Stimulated activated effector memory CD8-positive, alpha-beta T cell treated with anti-CD3 and anti-CD28 coated beads, Interleukin-12 subunit alpha, Interleukin-12 subunit beta, amount 100 ng/mL, for 72 hours (primary cell): Measurements from ENCODE around the gene GPR176.

Source experiments
- ATAC-seq: fragments of 150-1000 bp; cut with Tn5 transposase; 2 replicates; pipeline ENCODE4 v1.10.0; 2021
- DNase-seq, 2 donors: peaks; one replicate each; pipeline ENCODE4 v3.0.0; 2021 to 2022; ENCODE audit warnings: low spot score in 2 of 2
- H3K27ac Mint-ChIP-seq: one replicate; pipeline ENCODE4 v1.8.0; 2022; ENCODE audit warnings: mild to moderate bottlenecking, mixed read lengths
- H3K36me3 Mint-ChIP-seq: one replicate; pipeline ENCODE4 v1.8.0; 2022; ENCODE audit warnings: mild to moderate bottlenecking, mixed read lengths
- H3K4me1 Mint-ChIP-seq: one replicate; pipeline ENCODE4 v1.8.0; 2022; ENCODE audit warnings: mixed read lengths
- H3K4me3 Mint-ChIP-seq: one replicate; pipeline ENCODE4 v1.8.0; 2022; ENCODE audit warnings: mild to moderate bottlenecking, mixed read lengths
- H3K9me3 Mint-ChIP-seq: one replicate; pipeline ENCODE4 v1.8.0; 2022; ENCODE audit warnings: mixed read lengths

Gene GPR176

GRCh38 chr15:39784638-39785037 lies 135.4 kb downstream of the GPR176 start:
- DNase-seq (no peak), ATAC-seq (no peak)
- Mint-ChIP-seq H3K36me3 (peaks cover 12% of the 10 kb centered on the region), H3K4me3 (peak overlapping the region; percentile 16), H3K27ac (no peak overlapping the region), H3K4me1 (peaks cover 38% of the 10 kb centered on the region), H3K9me3 (no peaks in the 10 kb centered on the region)

DNA sequence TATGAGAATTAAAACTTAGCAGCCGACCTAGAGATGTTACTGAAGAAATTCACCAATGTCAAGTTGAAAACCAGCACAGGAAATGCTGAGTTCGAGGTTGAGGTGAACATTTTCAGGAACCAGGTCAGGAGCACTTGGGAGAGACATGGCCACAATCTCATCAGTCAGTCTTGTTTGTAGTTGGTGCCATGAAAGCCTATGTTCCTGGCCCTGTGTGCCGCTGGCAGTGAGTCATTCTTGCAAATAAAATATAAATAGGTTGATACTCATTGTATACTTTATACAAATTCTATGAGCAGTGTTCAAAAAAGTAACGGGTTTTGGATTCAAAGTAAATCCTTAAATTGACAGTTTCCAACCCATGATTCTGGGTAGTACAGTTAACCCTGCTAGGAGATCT lies 135.9 kb downstream of the GPR176 start:
- Mint-ChIP-seq H3K9me3 (no peaks in the 10 kb centered on the region), H3K27ac (peak overlapping the region; percentile 63), H3K4me3 (peak overlapping the region; percentile 69), H3K36me3 (peaks cover 12% of the 10 kb centered on the region), H3K4me1 (peaks cover 38% of the 10 kb centered on the region)
- ATAC-seq (no peak), DNase-seq (no peak)

DNA sequence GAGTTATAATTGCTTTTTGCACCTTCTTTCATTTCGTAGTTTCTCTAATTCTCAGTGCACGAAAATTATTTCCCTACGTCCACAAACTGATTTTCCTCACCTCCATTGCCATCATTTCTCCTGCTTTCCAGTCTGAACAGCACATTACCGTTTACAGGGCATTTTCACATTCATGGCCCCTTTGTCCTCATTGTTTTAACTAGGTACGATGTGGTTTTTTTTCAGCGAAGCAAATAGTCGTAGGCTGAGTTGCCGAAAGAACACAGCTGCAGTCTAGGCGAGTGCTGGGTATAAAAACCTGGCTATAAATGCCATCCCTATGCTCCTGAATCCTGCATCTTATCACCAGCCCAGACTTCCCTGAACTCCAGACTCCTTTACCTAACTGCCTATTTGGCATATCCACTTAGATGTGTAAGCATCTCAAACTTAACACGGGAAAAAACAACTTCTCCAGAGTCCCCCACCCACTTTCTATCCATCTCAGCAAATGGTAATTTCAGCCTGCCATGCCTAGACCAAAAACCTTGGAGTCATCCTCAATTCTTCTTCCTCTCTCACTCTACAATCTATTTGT lies 136.7 kb downstream of the GPR176 start:
- peaks cover 37% of the 10 kb centered on the region for H3K4me1 Mint-ChIP-seq
- DNase-seq (no peak), ATAC-seq (no peak)
- peak overlapping the region; percentile 63 for H3K27ac Mint-ChIP-seq
- H3K36me3 Mint-ChIP-seq = peaks cover 12% of the 10 kb centered on the region
- no peaks in the 10 kb centered on the region for H3K9me3 Mint-ChIP-seq
- peak overlapping the region; percentile 69 for H3K4me3 Mint-ChIP-seq

DNA sequence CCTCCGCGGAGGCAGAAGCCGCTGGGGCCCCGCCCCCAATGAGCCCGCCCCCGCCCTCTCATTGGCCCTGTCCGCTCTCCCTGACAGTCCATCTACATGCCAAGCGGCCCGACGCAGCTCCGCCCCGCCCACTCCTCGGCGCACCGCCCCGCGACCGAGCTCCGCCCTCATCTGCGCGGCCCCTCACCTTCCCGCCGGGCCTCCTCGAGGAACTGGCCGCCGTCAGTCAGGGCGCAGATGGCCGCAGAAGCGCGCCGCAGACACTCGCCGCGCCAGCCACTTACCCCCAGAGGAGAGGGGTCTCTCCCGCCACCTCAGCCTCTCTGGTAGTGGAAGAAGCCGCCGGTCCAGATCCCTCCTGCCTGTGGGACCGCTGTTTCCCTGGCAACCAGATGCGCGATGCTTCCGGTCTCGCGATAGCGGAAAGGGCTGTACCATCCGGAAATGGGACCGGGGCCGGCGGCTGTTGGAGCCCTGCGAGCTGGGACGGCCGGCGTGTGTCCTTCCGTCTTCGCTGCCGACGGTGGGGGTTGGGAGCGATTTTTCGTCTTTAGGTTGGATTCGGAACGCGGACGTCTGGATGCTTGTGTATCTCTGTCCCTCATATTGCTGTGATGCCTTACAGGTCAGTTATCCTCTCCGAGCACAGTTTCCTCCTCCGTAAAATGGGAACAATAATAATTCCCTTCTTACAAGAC lies 137.5 kb downstream of the GPR176 start, which contains the start of gene FSIP1:
Gene FSIP1, minus strand, starts transcription at position 401 of the 698 bp plus-strand sequence. CDS start 6,317 bp downstream, outside the sequence.
- H3K4me3 Mint-ChIP-seq = peak within 1 kb of the TSS; percentile 69
- ATAC-seq = peak; percentile 99
- peaks cover 12% of the 10 kb centered on the region for H3K36me3 Mint-ChIP-seq

DNA sequence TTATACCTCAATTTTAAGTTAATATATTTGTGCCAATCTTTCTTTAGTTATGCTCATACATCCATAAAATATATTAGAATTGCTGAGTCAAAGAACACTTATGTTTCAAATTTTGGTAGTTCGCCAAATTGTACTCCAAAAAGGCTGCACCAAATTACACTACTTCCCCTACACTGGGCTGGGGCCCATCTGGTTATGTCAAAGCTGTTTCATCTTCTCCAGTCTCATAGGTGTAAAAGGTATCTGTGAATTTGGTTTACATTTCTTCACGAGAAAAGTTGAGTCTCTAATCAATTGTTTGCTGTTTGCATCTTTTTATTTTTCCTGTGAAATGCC lies 138.1 kb downstream of the GPR176 start:
- peaks cover 28% of the 10 kb centered on the region for H3K4me1 Mint-ChIP-seq
- no peak for ATAC-seq

More for the DNA sequence above, 137.5 kb downstream of the GPR176 start, which contains the start of gene FSIP1:
- peak within 1 kb of the TSS; percentile 63 for H3K27ac Mint-ChIP-seq
- peaks cover 29% of the 10 kb centered on the region for H3K4me1 Mint-ChIP-seq
- H3K9me3 Mint-ChIP-seq = no peaks in the 10 kb centered on the region
- peak; percentile 96 to 98 for DNase-seq

DNA sequence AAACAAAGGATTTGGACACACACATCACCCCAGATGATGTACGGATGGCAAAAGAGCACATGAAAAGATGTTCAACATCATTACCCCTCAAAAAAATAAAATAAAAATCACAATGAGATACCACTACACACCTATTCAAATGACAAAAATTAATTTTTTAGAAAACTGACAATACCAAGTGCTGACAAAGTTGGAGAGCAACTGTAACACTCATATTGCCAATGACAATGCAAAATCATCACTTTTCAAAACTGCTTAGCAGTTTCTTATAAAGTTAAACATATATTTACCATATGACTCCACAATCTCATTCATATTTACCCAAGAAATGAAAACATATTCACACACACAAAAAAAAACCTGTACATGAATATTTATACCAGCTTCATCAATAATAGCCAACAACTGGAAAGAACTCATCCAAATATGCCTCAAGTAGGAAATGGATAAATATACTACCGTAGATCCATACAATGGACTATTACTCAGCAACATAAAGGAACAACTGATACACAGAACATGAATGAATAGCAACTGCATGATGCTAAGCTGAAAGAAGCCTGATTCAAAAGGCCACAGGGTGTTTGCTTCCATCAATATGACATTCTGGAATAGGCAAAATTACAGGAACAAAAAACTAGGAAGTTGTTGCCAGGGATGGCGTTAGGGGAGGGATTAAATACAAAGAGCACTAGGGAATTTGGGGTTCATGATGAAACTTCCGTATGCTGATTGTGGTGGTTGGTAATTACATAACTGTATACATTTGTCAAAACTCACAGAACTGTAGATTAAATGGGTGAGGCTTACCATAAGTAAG lies 138.7 kb downstream of the GPR176 start:
- peak overlapping the region; percentile 69 for H3K4me3 Mint-ChIP-seq
- no peaks in the 10 kb centered on the region for H3K9me3 Mint-ChIP-seq
- peaks cover 25% of the 10 kb centered on the region for H3K4me1 Mint-ChIP-seq
- ATAC-seq (no peak), DNase-seq (no peak)
- H3K36me3 Mint-ChIP-seq = peaks cover 12% of the 10 kb centered on the region
- no peak overlapping the region for H3K27ac Mint-ChIP-seq

More for the DNA sequence above, 138.1 kb downstream of the GPR176 start:
- peak overlapping the region; percentile 69 for H3K4me3 Mint-ChIP-seq
- DNase-seq = no peak
- peaks cover 12% of the 10 kb centered on the region for H3K36me3 Mint-ChIP-seq
- no peaks in the 10 kb centered on the region for H3K9me3 Mint-ChIP-seq
- peak overlapping the region; percentile 63 for H3K27ac Mint-ChIP-seq

- H3K4me3 Mint-ChIP-seq = no peak overlapping the region
- ATAC-seq = no peak
- H3K4me1 Mint-ChIP-seq = no peaks in the 10 kb centered on the region
- H3K36me3 Mint-ChIP-seq = peaks cover 6% of the 10 kb centered on the region
- H3K9me3 Mint-ChIP-seq = no peaks in the 10 kb centered on the region
- no peak overlapping the region for H3K27ac Mint-ChIP-seq
- DNase-seq = no peak
Observed at GRCh38 chr15:39778021-39778420, 142.0 kb downstream of the GPR176 start.

DNA sequence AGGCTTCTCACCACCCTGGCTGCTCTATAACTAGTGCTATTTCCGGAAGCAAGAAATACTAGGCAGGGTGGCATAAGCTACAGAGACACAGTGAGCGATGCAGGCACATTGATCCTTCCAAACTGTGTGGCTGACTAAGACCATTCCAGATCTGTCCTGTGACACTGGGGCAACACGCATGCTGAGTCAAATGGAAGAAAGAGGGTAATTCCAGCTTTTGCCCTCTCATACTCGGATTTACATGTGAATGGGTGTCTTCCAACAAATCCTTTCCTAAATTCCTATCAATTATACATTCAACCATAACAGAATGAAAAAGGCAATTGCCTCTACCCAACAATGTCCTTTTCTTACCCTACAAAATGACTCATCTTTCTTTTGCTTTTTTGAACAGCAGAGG lies 142.6 kb downstream of the GPR176 start:
- no peak for ATAC-seq
- Mint-ChIP-seq H3K4me3 (no peak overlapping the region), H3K9me3 (no peaks in the 10 kb centered on the region), H3K36me3 (peaks cover 2% of the 10 kb centered on the region), H3K27ac (no peak overlapping the region), H3K4me1 (no peaks in the 10 kb centered on the region)
- no peak for DNase-seq

DNA sequence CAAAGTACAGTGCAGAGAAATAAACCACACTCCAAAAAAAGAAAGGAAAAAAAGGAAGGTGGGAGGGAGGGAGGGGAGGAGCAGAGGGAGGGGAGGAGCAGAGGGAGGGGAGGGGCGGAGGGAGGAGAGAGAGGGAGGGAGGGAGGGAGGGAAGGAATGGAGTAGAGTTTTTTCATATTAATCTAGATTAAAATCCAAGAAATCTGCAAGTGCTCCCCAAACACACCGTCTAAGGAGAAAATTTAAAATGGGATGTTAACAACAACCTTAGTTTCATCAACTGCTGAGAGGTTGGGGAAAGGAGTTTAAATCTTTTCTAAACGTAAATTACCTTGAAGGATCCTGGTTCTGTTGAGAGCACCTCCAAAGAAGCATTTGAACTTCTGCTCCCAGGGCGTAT lies 144.0 kb downstream of the GPR176 start:
- no peak overlapping the region for H3K27ac Mint-ChIP-seq
- no peaks in the 10 kb centered on the region for H3K36me3 Mint-ChIP-seq
- ATAC-seq (no peak), DNase-seq (no peak)
- H3K4me3 Mint-ChIP-seq = no peak overlapping the region
- H3K4me1 Mint-ChIP-seq = peaks cover 5% of the 10 kb centered on the region
- H3K9me3 Mint-ChIP-seq = no peaks in the 10 kb centered on the region

DNA sequence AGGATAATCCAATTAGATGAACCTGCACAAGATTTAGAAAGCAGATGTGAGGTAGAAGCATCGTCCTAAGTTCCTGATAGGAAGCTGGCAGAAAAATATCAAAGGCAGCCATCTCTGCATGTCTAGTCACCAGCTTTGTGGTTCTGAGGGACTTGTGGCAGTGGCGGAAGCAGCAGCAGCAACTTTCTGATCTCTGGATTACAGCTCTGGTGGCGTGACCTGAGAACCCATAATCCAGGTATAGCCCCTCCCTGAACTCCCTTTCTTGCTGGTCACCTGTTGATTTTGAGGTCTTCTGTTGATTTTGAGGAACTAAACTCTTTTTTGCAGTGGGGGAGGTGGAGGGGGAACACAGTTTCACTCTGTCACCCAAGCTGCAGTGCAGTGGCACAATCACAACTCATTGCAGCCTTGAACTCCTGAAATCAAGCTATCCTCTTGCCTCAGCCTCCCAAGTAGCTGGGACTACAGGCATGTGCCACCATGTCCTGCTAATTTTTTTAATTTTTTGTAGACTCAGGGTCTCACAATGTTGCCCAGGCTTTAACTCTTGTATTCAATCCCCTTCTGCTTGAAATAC lies 145.3 kb downstream of the GPR176 start:
- Mint-ChIP-seq H3K36me3 (no peaks in the 10 kb centered on the region), H3K4me1 (peaks cover 6% of the 10 kb centered on the region), H3K9me3 (no peaks in the 10 kb centered on the region), H3K4me3 (peak overlapping the region; percentile 20), H3K27ac (peak overlapping the region; percentile 29)
- no peak for DNase-seq
- peak; percentile 75 for ATAC-seq

- peaks cover 6% of the 10 kb centered on the region for H3K4me1 Mint-ChIP-seq
- no peak overlapping the region for H3K4me3 Mint-ChIP-seq
- no peaks in the 10 kb centered on the region for H3K9me3 Mint-ChIP-seq
- ATAC-seq = no peak
- no peaks in the 10 kb centered on the region for H3K36me3 Mint-ChIP-seq
- no peak for DNase-seq
- peak overlapping the region; percentile 75 for H3K27ac Mint-ChIP-seq
Observed at GRCh38 chr15:39770748-39771689, 149.0 kb downstream of the GPR176 start.

GRCh38 chr15:39767921-39768320 lies 152.1 kb downstream of the GPR176 start:
- Mint-ChIP-seq H3K27ac (no peak overlapping the region), H3K4me3 (no peak overlapping the region), H3K4me1 (peaks cover 6% of the 10 kb centered on the region), H3K9me3 (no peaks in the 10 kb centered on the region), H3K36me3 (no peaks in the 10 kb centered on the region)
- no peak for DNase-seq
- ATAC-seq = no peak

DNA sequence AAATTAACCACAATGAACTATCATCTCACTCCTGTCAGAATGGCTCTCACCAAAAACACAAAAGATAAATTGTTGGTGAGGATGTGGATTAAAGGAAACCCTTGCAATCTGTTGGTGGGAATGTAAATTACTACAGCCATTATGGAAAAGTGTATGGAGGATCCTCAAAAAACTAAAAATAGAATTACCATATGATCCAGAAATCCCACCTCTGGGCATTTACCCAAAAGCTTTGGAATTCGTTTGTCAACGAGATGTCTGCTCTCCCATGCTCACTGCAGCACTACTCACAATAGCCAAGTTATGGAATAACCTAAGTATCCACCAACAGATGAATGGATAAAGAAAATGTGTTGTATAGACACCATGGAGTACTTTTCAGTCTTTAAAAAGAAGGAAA lies 159.1 kb downstream of the GPR176 start:
- Mint-ChIP-seq H3K27ac (no peak overlapping the region), H3K4me1 (no peaks in the 10 kb centered on the region), H3K36me3 (no peaks in the 10 kb centered on the region), H3K4me3 (no peak overlapping the region), H3K9me3 (no peaks in the 10 kb centered on the region)
- no peak for ATAC-seq
- DNase-seq = no peak

GRCh38 chr15:39756806-39757522 lies 163.1 kb downstream of the GPR176 start:
- H3K9me3 Mint-ChIP-seq = no peaks in the 10 kb centered on the region
- no peaks in the 10 kb centered on the region for H3K4me1 Mint-ChIP-seq
- no peaks in the 10 kb centered on the region for H3K36me3 Mint-ChIP-seq
- DNase-seq (no peak), ATAC-seq (no peak)
- H3K27ac Mint-ChIP-seq = no peak overlapping the region
- H3K4me3 Mint-ChIP-seq = no peak overlapping the region
